ENCODE results near the gene CSNK2A1.

- TF ChIP-seq, protein P1, sequence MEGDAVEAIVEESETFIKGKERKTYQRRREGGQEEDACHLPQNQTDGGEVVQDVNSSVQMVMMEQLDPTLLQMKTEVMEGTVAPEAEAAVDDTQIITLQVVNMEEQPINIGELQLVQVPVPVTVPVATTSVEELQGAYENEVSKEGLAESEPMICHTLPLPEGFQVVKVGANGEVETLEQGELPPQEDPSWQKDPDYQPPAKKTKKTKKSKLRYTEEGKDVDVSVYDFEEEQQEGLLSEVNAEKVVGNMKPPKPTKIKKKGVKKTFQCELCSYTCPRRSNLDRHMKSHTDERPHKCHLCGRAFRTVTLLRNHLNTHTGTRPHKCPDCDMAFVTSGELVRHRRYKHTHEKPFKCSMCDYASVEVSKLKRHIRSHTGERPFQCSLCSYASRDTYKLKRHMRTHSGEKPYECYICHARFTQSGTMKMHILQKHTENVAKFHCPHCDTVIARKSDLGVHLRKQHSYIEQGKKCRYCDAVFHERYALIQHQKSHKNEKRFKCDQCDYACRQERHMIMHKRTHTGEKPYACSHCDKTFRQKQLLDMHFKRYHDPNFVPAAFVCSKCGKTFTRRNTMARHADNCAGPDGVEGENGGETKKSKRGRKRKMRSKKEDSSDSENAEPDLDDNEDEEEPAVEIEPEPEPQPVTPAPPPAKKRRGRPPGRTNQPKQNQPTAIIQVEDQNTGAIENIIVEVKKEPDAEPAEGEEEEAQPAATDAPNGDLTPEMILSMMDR (IDR thresholded peaks at IDR 0.05): no peak
- TF ChIP-seq POLR2A (IDR thresholded peaks at IDR 0.05): no peak
Observed at GRCh38 chr20:592506-592905, 48.9 kb upstream of the CSNK2A1 start.

Data from testis (tissue), 2 donors.